Dendritic cell treated with granulocyte-macrophage colony-stimulating factor and Interleukin-4, amounts not matched to agents 40 ng/mL and 50 ng/mL, for 4 days (primary cell): ENCODE results near the gene SLC2A10.

Experiments used
- H3K27ac Mint-ChIP-seq: one replicate; pipeline ENCODE4 v1.8.0; 2022; ENCODE audit warnings: mild to moderate bottlenecking, mixed read lengths
- H3K27me3 Mint-ChIP-seq: one replicate; pipeline ENCODE4 v1.8.0; 2022; ENCODE audit warnings: mild to moderate bottlenecking, mixed read lengths
- H3K36me3 Mint-ChIP-seq: one replicate; pipeline ENCODE4 v1.8.0; 2022; ENCODE audit warnings: low read depth, mixed read lengths
- H3K4me1 Mint-ChIP-seq: one replicate; pipeline ENCODE4 v1.8.0; 2022; ENCODE audit warnings: low read depth, mixed read lengths
- H3K4me3 Mint-ChIP-seq: one replicate; pipeline ENCODE4 v1.8.0; 2022; ENCODE audit warnings: mild to moderate bottlenecking, moderate library complexity, mixed read lengths
- H3K9me3 Mint-ChIP-seq: one replicate; pipeline ENCODE4 v1.8.0; 2022; ENCODE audit warnings: mixed read lengths
- intact Hi-C: fragments of 100-400 bp; cut with micrococcal nuclease; formaldehyde crosslinking; loops from one replicate; pipeline ENCODE4 v1.15.0; 2022

The SLC2A10 gene

GRCh38 chr20:46709459-46710152 is at the start of gene SLC2A10:
TSS of gene SLC2A10 (plus strand) at chr20:46709649. CDS start at chr20:46709737, 88 bp downstream.
- no peaks in the 10 kb centered on the region for H3K9me3 Mint-ChIP-seq
- peaks cover 27% of the 10 kb centered on the region for H3K27me3 Mint-ChIP-seq
- H3K4me1 Mint-ChIP-seq, result peaks cover 14% of the 10 kb centered on the region
- H3K4me3 Mint-ChIP-seq, result peak within 1 kb of the TSS; percentile 79
- peak within 1 kb of the TSS; percentile 45 for H3K27ac Mint-ChIP-seq
- no peaks in the 10 kb centered on the region for H3K36me3 Mint-ChIP-seq
- intact Hi-C loops, result no loop called here

DNA sequence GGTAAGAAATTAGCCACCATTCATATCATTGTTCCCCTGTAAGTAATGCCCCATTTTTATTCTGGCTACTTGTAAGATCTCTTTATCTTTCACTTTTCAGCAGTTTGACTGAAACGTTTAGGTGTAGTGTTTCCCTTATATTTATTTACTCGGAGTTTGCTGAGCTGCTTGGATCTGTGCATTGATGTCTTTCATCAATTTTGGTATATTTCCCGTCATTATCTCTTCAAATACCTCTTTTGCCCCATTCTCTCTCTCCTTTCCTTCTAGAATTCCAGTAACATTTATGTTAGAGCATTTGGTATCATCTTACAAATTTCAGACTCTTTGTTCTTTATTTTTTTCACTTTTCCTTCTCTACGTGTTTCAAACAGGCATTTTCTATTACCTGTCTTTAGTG is 49.0 kb upstream of the SLC2A10 start:
- Mint-ChIP-seq H3K27ac (no peak overlapping the region), H3K4me1 (no peaks in the 10 kb centered on the region), H3K36me3 (no peaks in the 10 kb centered on the region), H3K27me3 (peaks cover 7% of the 10 kb centered on the region), H3K9me3 (no peaks in the 10 kb centered on the region), H3K4me3 (no peak overlapping the region)
- intact Hi-C loops, result no loop called here

DNA sequence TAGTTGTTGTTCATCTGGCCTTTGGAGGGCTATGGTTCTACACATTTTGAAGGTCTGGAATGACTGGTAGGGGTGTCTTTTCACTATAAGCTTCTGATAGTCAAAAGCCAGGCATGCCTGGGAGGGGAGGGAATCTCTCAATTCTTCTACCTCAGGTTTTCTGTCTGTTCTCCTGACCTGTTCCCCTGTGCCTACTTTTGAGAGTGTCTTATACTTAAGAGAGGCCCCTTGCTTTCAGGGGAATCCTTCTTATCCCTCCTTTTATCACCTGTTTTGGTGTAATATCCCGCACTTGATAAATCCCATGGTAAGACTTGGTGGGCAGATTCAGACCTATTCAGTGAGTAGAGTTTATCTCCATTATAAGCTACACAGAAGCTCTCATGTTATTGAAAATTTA is 47.8 kb upstream of the SLC2A10 start:
- H3K36me3 Mint-ChIP-seq, result no peaks in the 10 kb centered on the region
- no peaks in the 10 kb centered on the region for H3K9me3 Mint-ChIP-seq
- no peaks in the 10 kb centered on the region for H3K4me1 Mint-ChIP-seq
- no peak overlapping the region for H3K4me3 Mint-ChIP-seq
- H3K27me3 Mint-ChIP-seq, result peaks cover 7% of the 10 kb centered on the region
- H3K27ac Mint-ChIP-seq, result no peak overlapping the region
- intact Hi-C loops, result no loop called here

- Mint-ChIP-seq H3K27ac (no peak overlapping the region), H3K4me1 (no peaks in the 10 kb centered on the region), H3K36me3 (no peaks in the 10 kb centered on the region), H3K27me3 (peaks cover 2% of the 10 kb centered on the region), H3K9me3 (no peaks in the 10 kb centered on the region), H3K4me3 (no peak overlapping the region)
- intact Hi-C loops, result no loop called here
These were observed 45.9 kb upstream of the SLC2A10 start for GRCh38 chr20:46663531-46663930.

- peaks cover 7% of the 10 kb centered on the region for H3K9me3 Mint-ChIP-seq
- intact Hi-C loops, result no loop called here
- no peaks in the 10 kb centered on the region for H3K4me1 Mint-ChIP-seq
- no peaks in the 10 kb centered on the region for H3K27me3 Mint-ChIP-seq
- no peaks in the 10 kb centered on the region for H3K36me3 Mint-ChIP-seq
- no peak overlapping the region for H3K27ac Mint-ChIP-seq
- H3K4me3 Mint-ChIP-seq, result no peak overlapping the region
These were observed 43.8 kb upstream of the SLC2A10 start for GRCh38 chr20:46665602-46666001.

GRCh38 chr20:46666306-46666705 is 43.1 kb upstream of the SLC2A10 start:
- Mint-ChIP-seq H3K27me3 (no peaks in the 10 kb centered on the region), H3K36me3 (no peaks in the 10 kb centered on the region), H3K4me3 (no peak overlapping the region), H3K9me3 (peaks cover 14% of the 10 kb centered on the region), H3K27ac (no peak overlapping the region), H3K4me1 (no peaks in the 10 kb centered on the region)
- intact Hi-C loops, result no loop called here

- H3K4me3 Mint-ChIP-seq, result no peak overlapping the region
- peaks cover 20% of the 10 kb centered on the region for H3K9me3 Mint-ChIP-seq
- H3K36me3 Mint-ChIP-seq, result no peaks in the 10 kb centered on the region
- intact Hi-C loops, result no loop called here
- no peaks in the 10 kb centered on the region for H3K27me3 Mint-ChIP-seq
- no peak overlapping the region for H3K27ac Mint-ChIP-seq
- no peaks in the 10 kb centered on the region for H3K4me1 Mint-ChIP-seq
These were observed 42.5 kb upstream of the SLC2A10 start for GRCh38 chr20:46666818-46667515.

DNA sequence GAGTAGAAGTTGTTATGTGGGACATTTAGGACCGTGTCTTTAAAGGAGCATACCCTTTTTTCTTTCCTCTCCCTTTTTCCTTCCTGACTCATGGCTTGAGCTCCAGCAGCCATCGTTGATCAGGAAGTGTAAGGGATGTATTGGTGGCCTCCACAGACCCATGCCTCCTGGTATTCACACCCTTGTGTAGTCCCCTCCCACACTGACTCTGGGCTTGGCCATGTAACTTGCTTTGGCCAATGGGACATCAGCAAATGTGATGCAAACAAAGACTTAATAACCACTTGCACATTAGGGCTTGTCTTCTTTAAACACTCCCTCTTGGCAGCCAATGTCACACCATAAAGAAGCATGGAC is 39.2 kb upstream of the SLC2A10 start:
- Mint-ChIP-seq H3K36me3 (no peaks in the 10 kb centered on the region), H3K27me3 (peaks cover 3% of the 10 kb centered on the region), H3K9me3 (peaks cover 20% of the 10 kb centered on the region), H3K27ac (no peak overlapping the region), H3K4me3 (no peak overlapping the region), H3K4me1 (no peaks in the 10 kb centered on the region)
- intact Hi-C loops, result no loop called here

GRCh38 chr20:46670585-46671584 is 38.6 kb upstream of the SLC2A10 start:
- Mint-ChIP-seq H3K9me3 (peaks cover 20% of the 10 kb centered on the region), H3K36me3 (no peaks in the 10 kb centered on the region), H3K4me3 (no peak overlapping the region), H3K27ac (no peak overlapping the region), H3K4me1 (no peaks in the 10 kb centered on the region), H3K27me3 (peaks cover 3% of the 10 kb centered on the region)
- intact Hi-C loops, result no loop called here

GRCh38 chr20:46671866-46672542 is 37.4 kb upstream of the SLC2A10 start:
- Mint-ChIP-seq H3K4me1 (no peaks in the 10 kb centered on the region), H3K9me3 (peaks cover 20% of the 10 kb centered on the region), H3K36me3 (no peaks in the 10 kb centered on the region), H3K4me3 (no peak overlapping the region), H3K27me3 (peaks cover 3% of the 10 kb centered on the region), H3K27ac (no peak overlapping the region)
- intact Hi-C loops, result no loop called here

GRCh38 chr20:46672543-46673148 is 36.8 kb upstream of the SLC2A10 start:
- no peaks in the 10 kb centered on the region for H3K4me1 Mint-ChIP-seq
- peaks cover 20% of the 10 kb centered on the region for H3K9me3 Mint-ChIP-seq
- no peaks in the 10 kb centered on the region for H3K36me3 Mint-ChIP-seq
- no peak overlapping the region for H3K4me3 Mint-ChIP-seq
- intact Hi-C loops, result no loop called here
- H3K27me3 Mint-ChIP-seq, result peaks cover 3% of the 10 kb centered on the region
- no peak overlapping the region for H3K27ac Mint-ChIP-seq

GRCh38 chr20:46673394-46674252 is 35.8 kb upstream of the SLC2A10 start:
- intact Hi-C loops, result no loop called here
- Mint-ChIP-seq H3K36me3 (no peaks in the 10 kb centered on the region), H3K27me3 (peaks cover 3% of the 10 kb centered on the region), H3K4me3 (no peak overlapping the region), H3K4me1 (no peaks in the 10 kb centered on the region), H3K27ac (no peak overlapping the region), H3K9me3 (peaks cover 20% of the 10 kb centered on the region)
